ENCODE data around the gene CNNM4. TPM values are rescaled to one million over a fixed set of nuclear protein-coding genes. Genes with fewer than 3 reads are reported as not detected.

CNNM4 gene
- total and polyA plus RNA-seq, 4 donors = 0.82 to 2.3 (median 2.1) TPM

GRCh38 chr2:96852667-96853066 lies 92.0 kb downstream of the CNNM4 start:
- Histone ChIP-seq H3K9ac (ENCODE audit: low read depth in 1 of 2, low read length in 2 of 2) (no peak overlapping the region), H3K36me3 (ENCODE audit: control insufficient read depth in 4 of 4, insufficient read depth in 3 of 4, low read depth in 1 of 4, low read length in 3 of 4) (peaks cover 5 to 22% (median 18%) of the 10 kb centered on the region in 4 donors), H3K27ac (ENCODE audit: low read depth in 1 of 2, low read length in 2 of 2) (no peak overlapping the region), H3K4me1 (ENCODE audit: control insufficient read depth in 4 of 4, insufficient read depth in 4 of 4, low read length in 3 of 4) (peaks cover 4 to 26% (median 24%) of the 10 kb centered on the region in 4 donors), H3K27me3 (ENCODE audit: control insufficient read depth in 4 of 4, insufficient read depth in 4 of 4, low read length in 3 of 4) (no peaks in the 10 kb centered on the region), H3K9me3 (ENCODE audit: control insufficient read depth in 4 of 4, low read length in 3 of 4) (no peaks in the 10 kb centered on the region), H3K4me3 (ENCODE audit: low read depth in 1 of 3, low read length in 3 of 3) (no peak overlapping the region)
- DNase-seq (ENCODE audit: low spot score) = no peak
- no peak for TF ChIP-seq YY1 (IDR thresholded peaks at IDR 0.05)
- no peak for TF ChIP-seq MAX (IDR thresholded peaks at IDR 0.05)
- TF ChIP-seq TAF1 (conservative IDR thresholded peaks at IDR 0.05) = no peak
- WGBS = 99% methylated on average over 6 of the region's 6 CpGs

GRCh38 chr2:96853321-96853720 lies 92.6 kb downstream of the CNNM4 start:
- H3K27me3 ChIP-seq (ENCODE audit: control insufficient read depth in 4 of 4, insufficient read depth in 4 of 4, low read length in 3 of 4) = no peaks in the 10 kb centered on the region
- peaks cover 1 to 20% (median 18%) of the 10 kb centered on the region in 4 donors for H3K4me1 ChIP-seq (ENCODE audit: control insufficient read depth in 4 of 4, insufficient read depth in 4 of 4, low read length in 3 of 4)
- H3K36me3 ChIP-seq (ENCODE audit: control insufficient read depth in 4 of 4, insufficient read depth in 3 of 4, low read depth in 1 of 4, low read length in 3 of 4) = peaks cover 5 to 22% (median 18%) of the 10 kb centered on the region in 4 donors
- no peak for TF ChIP-seq NR2F2 (IDR thresholded peaks at IDR 0.05)
- no peak for TF ChIP-seq EGR1 (IDR thresholded peaks at IDR 0.05; ENCODE audit: low read depth in 2 of 2)
- TF ChIP-seq SP1 (IDR thresholded peaks at IDR 0.05) = no peak
- TF ChIP-seq FOXA2 (IDR thresholded peaks at IDR 0.05) = no peak
- TF ChIP-seq TAF1 (conservative IDR thresholded peaks at IDR 0.05) = no peak
- TF ChIP-seq, protein P1, sequence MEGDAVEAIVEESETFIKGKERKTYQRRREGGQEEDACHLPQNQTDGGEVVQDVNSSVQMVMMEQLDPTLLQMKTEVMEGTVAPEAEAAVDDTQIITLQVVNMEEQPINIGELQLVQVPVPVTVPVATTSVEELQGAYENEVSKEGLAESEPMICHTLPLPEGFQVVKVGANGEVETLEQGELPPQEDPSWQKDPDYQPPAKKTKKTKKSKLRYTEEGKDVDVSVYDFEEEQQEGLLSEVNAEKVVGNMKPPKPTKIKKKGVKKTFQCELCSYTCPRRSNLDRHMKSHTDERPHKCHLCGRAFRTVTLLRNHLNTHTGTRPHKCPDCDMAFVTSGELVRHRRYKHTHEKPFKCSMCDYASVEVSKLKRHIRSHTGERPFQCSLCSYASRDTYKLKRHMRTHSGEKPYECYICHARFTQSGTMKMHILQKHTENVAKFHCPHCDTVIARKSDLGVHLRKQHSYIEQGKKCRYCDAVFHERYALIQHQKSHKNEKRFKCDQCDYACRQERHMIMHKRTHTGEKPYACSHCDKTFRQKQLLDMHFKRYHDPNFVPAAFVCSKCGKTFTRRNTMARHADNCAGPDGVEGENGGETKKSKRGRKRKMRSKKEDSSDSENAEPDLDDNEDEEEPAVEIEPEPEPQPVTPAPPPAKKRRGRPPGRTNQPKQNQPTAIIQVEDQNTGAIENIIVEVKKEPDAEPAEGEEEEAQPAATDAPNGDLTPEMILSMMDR (IDR thresholded peaks at IDR 0.05; ENCODE audit: low read depth, low read length, missing input control) = no peak
- TF ChIP-seq RAD21 (IDR thresholded peaks at IDR 0.05) = no peak
- no peak for TF ChIP-seq MAX (IDR thresholded peaks at IDR 0.05)
- TF ChIP-seq YY1 (IDR thresholded peaks at IDR 0.05) = no peak
- TF ChIP-seq GABPA (IDR thresholded peaks at IDR 0.05 in 1 of 2, conservative IDR thresholded peaks at IDR 0.05 in 1 of 2) = no peak
- TF ChIP-seq, protein P2, sequence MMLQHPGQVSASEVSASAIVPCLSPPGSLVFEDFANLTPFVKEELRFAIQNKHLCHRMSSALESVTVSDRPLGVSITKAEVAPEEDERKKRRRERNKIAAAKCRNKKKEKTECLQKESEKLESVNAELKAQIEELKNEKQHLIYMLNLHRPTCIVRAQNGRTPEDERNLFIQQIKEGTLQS (IDR thresholded peaks at IDR 0.05) = no peak
- TF ChIP-seq, protein P3, sequence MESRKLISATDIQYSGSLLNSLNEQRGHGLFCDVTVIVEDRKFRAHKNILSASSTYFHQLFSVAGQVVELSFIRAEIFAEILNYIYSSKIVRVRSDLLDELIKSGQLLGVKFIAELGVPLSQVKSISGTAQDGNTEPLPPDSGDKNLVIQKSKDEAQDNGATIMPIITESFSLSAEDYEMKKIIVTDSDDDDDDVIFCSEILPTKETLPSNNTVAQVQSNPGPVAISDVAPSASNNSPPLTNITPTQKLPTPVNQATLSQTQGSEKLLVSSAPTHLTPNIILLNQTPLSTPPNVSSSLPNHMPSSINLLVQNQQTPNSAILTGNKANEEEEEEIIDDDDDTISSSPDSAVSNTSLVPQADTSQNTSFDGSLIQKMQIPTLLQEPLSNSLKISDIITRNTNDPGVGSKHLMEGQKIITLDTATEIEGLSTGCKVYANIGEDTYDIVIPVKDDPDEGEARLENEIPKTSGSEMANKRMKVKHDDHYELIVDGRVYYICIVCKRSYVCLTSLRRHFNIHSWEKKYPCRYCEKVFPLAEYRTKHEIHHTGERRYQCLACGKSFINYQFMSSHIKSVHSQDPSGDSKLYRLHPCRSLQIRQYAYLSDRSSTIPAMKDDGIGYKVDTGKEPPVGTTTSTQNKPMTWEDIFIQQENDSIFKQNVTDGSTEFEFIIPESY (IDR thresholded peaks at IDR 0.05) = no peak
- TF ChIP-seq JUND (IDR thresholded peaks at IDR 0.05) = no peak
- TF ChIP-seq REST (IDR thresholded peaks at IDR 0.05) = no peak
- no peak for TF ChIP-seq HNF4G (IDR thresholded peaks at IDR 0.05)
- no peak for TF ChIP-seq RXRA (IDR thresholded peaks at IDR 0.05)
- no peaks in the 10 kb centered on the region for H3K9me3 ChIP-seq (ENCODE audit: control insufficient read depth in 4 of 4, low read length in 3 of 4)
- no peak for DNase-seq (ENCODE audit: low spot score)
- H3K9ac ChIP-seq (ENCODE audit: low read depth in 1 of 2, low read length in 2 of 2) = no peak overlapping the region
- no peak overlapping the region for H3K4me3 ChIP-seq (ENCODE audit: low read depth in 1 of 3, low read length in 3 of 3)
- H3K27ac ChIP-seq (ENCODE audit: low read depth in 1 of 2, low read length in 2 of 2) = no peak overlapping the region
- 94% methylated on average over 15 of the region's 15 CpGs for WGBS
